HepG2 (cell line): ENCODE results near the gene TCF23. TPM values are rescaled to one million over a fixed set of nuclear protein-coding genes. Genes with fewer than 3 reads are reported as not detected.

Experiments
- CCAR2 ChIP-seq: fragments of 200-400 bp; formaldehyde crosslinking; optimal IDR thresholded peaks from 2 replicates; pipeline ENCODE3; 2018; ENCODE audit warnings: low read depth, mild to moderate bottlenecking, low read length, moderate library complexity
- CCDC6 ChIP-seq: sonication (generic); formaldehyde crosslinking; IDR thresholded peaks from 2 replicates; pipeline ENCODE4 v1.8.1; 2022; ENCODE audit warnings: mild to moderate bottlenecking, missing genetic modification reagents, moderate library complexity
- CSRNP1 ChIP-seq: sonication (generic); formaldehyde crosslinking; IDR thresholded peaks from 2 replicates; pipeline ENCODE4 v1.8.1; 2023; ENCODE audit warnings: mild to moderate bottlenecking, missing genetic modification reagents
- ESRRA ChIP-seq: sonication (generic); formaldehyde crosslinking; IDR thresholded peaks from 2 replicates; pipeline ENCODE4 v1.5.1; 2020; ENCODE audit warnings: mild to moderate bottlenecking, low read depth, missing genetic modification reagents
- GATAD2A ChIP-seq: IDR thresholded peaks from 2 replicates; pipeline ENCODE4 v1.6.1; 2016
- GLI4 ChIP-seq: sonication (generic); formaldehyde crosslinking; IDR thresholded peaks from 2 replicates; pipeline ENCODE4 v1.5.1; 2020; ENCODE audit warnings: missing genetic modification reagents, mild to moderate bottlenecking, moderate library complexity, borderline replicate concordance
- GPBP1L1 ChIP-seq: sonication (generic); formaldehyde crosslinking; IDR thresholded peaks from 2 replicates; pipeline ENCODE4 v1.5.0; 2020; ENCODE audit warnings: mild to moderate bottlenecking, missing genetic modification reagents
- GZF1 ChIP-seq: sonication (generic); formaldehyde crosslinking; IDR thresholded peaks from 2 replicates; pipeline ENCODE4 v1.5.1; 2020; ENCODE audit warnings: mild to moderate bottlenecking, missing genetic modification reagents
- HDAC2 ChIP-seq: sonication (generic); formaldehyde crosslinking; IDR thresholded peaks from 2 replicates; pipeline ENCODE4 v1.4.0; 2020; ENCODE audit warnings: missing genetic modification reagents
- HOMEZ ChIP-seq: IDR thresholded peaks from 2 replicates; pipeline ENCODE4 v1.6.1; 2016; ENCODE audit warnings: low read depth
- NAIF1 ChIP-seq: sonication (generic); formaldehyde crosslinking; IDR thresholded peaks from 2 replicates; pipeline ENCODE4 v1.5.0; 2020; ENCODE audit warnings: mild to moderate bottlenecking, missing genetic modification reagents, borderline replicate concordance
- PAWR ChIP-seq: sonication (generic); formaldehyde crosslinking; IDR thresholded peaks from 2 replicates; pipeline ENCODE4 v1.4.0; 2020; ENCODE audit warnings: missing genetic modification reagents, mild to moderate bottlenecking, borderline replicate concordance
- STAT5B ChIP-seq: sonication (generic); formaldehyde crosslinking; IDR thresholded peaks from 2 replicates; pipeline ENCODE4 v1.4.0; 2020; ENCODE audit warnings: missing genetic modification reagents
- TBX2 ChIP-seq: sonication (generic); formaldehyde crosslinking; IDR thresholded peaks from 2 replicates; pipeline ENCODE4 v1.5.0; 2020; ENCODE audit warnings: missing genetic modification reagents, mild to moderate bottlenecking, borderline replicate concordance
- TCF7 ChIP-seq: sonication (generic); IDR thresholded peaks from 2 replicates; pipeline ENCODE4 v1.6.1; 2016; ENCODE audit warnings: antibody characterized with exemption, low read depth
- ZBTB14 ChIP-seq: sonication (generic); formaldehyde crosslinking; IDR thresholded peaks from 2 replicates; pipeline ENCODE4 v1.4.0; 2020; ENCODE audit warnings: missing genetic modification reagents
- ZFY ChIP-seq: sonication (generic); formaldehyde crosslinking; IDR thresholded peaks from 2 replicates; pipeline ENCODE4 v1.4.0; 2020; ENCODE audit warnings: missing genetic modification reagents
- ZKSCAN5 ChIP-seq: sonication (generic); formaldehyde crosslinking; IDR thresholded peaks from 2 replicates; pipeline ENCODE4 v1.5.1; 2020; ENCODE audit warnings: mild to moderate bottlenecking, missing genetic modification reagents
- ZNF235 ChIP-seq: sonication (generic); formaldehyde crosslinking; IDR thresholded peaks from 2 replicates; pipeline ENCODE4 v1.8.1; 2023; ENCODE audit warnings: mild to moderate bottlenecking, missing genetic modification reagents, borderline replicate concordance
- ZNF451 ChIP-seq: sonication (generic); formaldehyde crosslinking; IDR thresholded peaks from 2 replicates; pipeline ENCODE4 v1.5.0; 2020; ENCODE audit warnings: mild to moderate bottlenecking, missing genetic modification reagents
- ZNF614 ChIP-seq: IDR thresholded peaks from 2 replicates; pipeline ENCODE4 v1.6.1; 2018; ENCODE audit warnings: missing biosample characterization, missing genetic modification reagents, inconsistent platforms, borderline replicate concordance
- ZNF644 ChIP-seq: IDR thresholded peaks from 2 replicates; pipeline ENCODE4 v1.6.1; 2016; ENCODE audit warnings: low read depth
- polyA plus RNA-seq, 8 experiments: library from polyadenylated mRNA; depleted of rRNA in 3 of 8; stranded (reverse) in 7 of 8; unstranded in 1 of 8; fragments of >200 nt; fragmentation: Illumina TruSeq in 4 of 8; extraction: Trizol in 4 of 8; gene quantifications; 2 replicates each; pipeline versions ENCODE4 v1.2.1 to v1.2.3, GENCODE V29; 2011 to 2016; ENCODE audit warnings: low read depth in 4 of 8, missing spikeins in 1 of 8, mixed read lengths in 1 of 8; ENCODE audit not compliant: insufficient read depth in 1 of 8
- total RNA-seq, 5 experiments: library from RNA; depleted of rRNA; stranded (reverse); fragments of >200 nt; fragmentation: Illumina TruSeq; extraction: Trizol; gene quantifications; 2 replicates each; pipeline ENCODE4 v1.2.3, GENCODE V29; 2016; ENCODE audit warnings: low read depth in 1 of 5
- TF ChIP-seq, protein P1 (sequence below): sonication (generic); formaldehyde crosslinking; IDR thresholded peaks from 2 replicates; pipeline ENCODE4 v1.4.0; 2020; ENCODE audit warnings: missing genetic modification reagents

The TCF23 gene
- total and polyA plus RNA-seq, 2 of the 13 experiments (the other 11 are each of a cell fraction or from before 2014, with no cell fraction given) = 0.02 to 1.4 TPM

- no peak for TF ChIP-seq GPBP1L1 (CRISPR knock-in tag)
- no peak for TF ChIP-seq CCDC6 (CRISPR knock-in tag)
- no peak for TF ChIP-seq ZKSCAN5 (CRISPR knock-in tag)
- TF ChIP-seq, protein P1, sequence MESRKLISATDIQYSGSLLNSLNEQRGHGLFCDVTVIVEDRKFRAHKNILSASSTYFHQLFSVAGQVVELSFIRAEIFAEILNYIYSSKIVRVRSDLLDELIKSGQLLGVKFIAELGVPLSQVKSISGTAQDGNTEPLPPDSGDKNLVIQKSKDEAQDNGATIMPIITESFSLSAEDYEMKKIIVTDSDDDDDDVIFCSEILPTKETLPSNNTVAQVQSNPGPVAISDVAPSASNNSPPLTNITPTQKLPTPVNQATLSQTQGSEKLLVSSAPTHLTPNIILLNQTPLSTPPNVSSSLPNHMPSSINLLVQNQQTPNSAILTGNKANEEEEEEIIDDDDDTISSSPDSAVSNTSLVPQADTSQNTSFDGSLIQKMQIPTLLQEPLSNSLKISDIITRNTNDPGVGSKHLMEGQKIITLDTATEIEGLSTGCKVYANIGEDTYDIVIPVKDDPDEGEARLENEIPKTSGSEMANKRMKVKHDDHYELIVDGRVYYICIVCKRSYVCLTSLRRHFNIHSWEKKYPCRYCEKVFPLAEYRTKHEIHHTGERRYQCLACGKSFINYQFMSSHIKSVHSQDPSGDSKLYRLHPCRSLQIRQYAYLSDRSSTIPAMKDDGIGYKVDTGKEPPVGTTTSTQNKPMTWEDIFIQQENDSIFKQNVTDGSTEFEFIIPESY (CRISPR knock-in tag) = peak; percentile 85
- TF ChIP-seq ZBTB14 (CRISPR knock-in tag) = no peak
- TF ChIP-seq HOMEZ (CRISPR knock-in tag) = 0 out of 2 replicates have a peak, but pooled peaks have one; percentile 30
- TF ChIP-seq PAWR (CRISPR knock-in tag) = no peak
- no peak for TF ChIP-seq GZF1 (CRISPR knock-in tag)
- no peak for TF ChIP-seq GLI4 (CRISPR knock-in tag)
- peak; percentile 25; the same call in 1 of the 2 replicates for TF ChIP-seq HDAC2
- TF ChIP-seq TCF7 = peak; percentile 79
- TF ChIP-seq ZFY (CRISPR knock-in tag) = no peak
- TF ChIP-seq NAIF1 (CRISPR knock-in tag) = no peak
- TF ChIP-seq TBX2 (CRISPR knock-in tag) = 0 out of 2 replicates have a peak, but pooled peaks have one; percentile 30
- peak; percentile 52 for TF ChIP-seq ZNF644
- TF ChIP-seq CCAR2 = no peak
- TF ChIP-seq GATAD2A (CRISPR knock-in tag) = peak; percentile 56; the same call in 1 of the 2 replicates
- peak; percentile 34; the same call in 1 of the 2 replicates for TF ChIP-seq ESRRA (CRISPR knock-in tag)
- no peak for TF ChIP-seq CSRNP1 (CRISPR knock-in tag)
- TF ChIP-seq ZNF451 (CRISPR knock-in tag) = no peak
- no peak for TF ChIP-seq ZNF235
- no peak for TF ChIP-seq STAT5B (CRISPR knock-in tag)
- peak; percentile 69; the same call in 1 of the 2 replicates for TF ChIP-seq ZNF614 (CRISPR knock-in tag)
Observed at GRCh38 chr2:27194538-27195354, 45.9 kb downstream of the TCF23 start (continued).
